Hematopoietic multipotent progenitor cell (in vitro differentiated cells): ENCODE measurements around the gene ZAR1. TPM values are rescaled to one million over a fixed set of nuclear protein-coding genes. Genes with fewer than 3 reads are reported as not detected.

ENCODE experiments used
- DNase-seq, 3 donors: peaks; one replicate each; pipeline ENCODE4 v3.0.0-alpha.2; 2011 to 2015; ENCODE audit warnings: low read depth in 2 of 3, low spot score in 2 of 3
- total RNA-seq: library from RNA; depleted of rRNA; stranded (reverse); fragments of >200 nt; gene quantifications from one replicate; pipeline ENCODE4 v1.2.3, GENCODE V29; 2012

The ZAR1 gene
- total RNA-seq, 1 donor, result under 0.01 TPM

- DNase-seq, result no peak
Observed at GRCh38 chr4:48489683-48490011, 405 bp upstream of the ZAR1 start.

- DNase-seq, result peak in 2 of 3 donors; percentile 21 to 35
Observed at GRCh38 chr4:48490680-48491513, 845 bp downstream of the ZAR1 start.

GRCh38 chr4:48491514-48492176 lies 1.6 kb downstream of the ZAR1 start:
- DNase-seq, result no peak

- DNase-seq, result no peak
Observed at GRCh38 chr4:48493452-48494100, 3.5 kb downstream of the ZAR1 start.

GRCh38 chr4:48495941-48496340 lies 5.9 kb downstream of the ZAR1 start:
- no peak for DNase-seq

GRCh38 chr4:48498895-48499294 lies 8.8 kb downstream of the ZAR1 start:
- no peak for DNase-seq

GRCh38 chr4:48499551-48500066 lies 9.6 kb downstream of the ZAR1 start:
- DNase-seq, result no peak

GRCh38 chr4:48503233-48504025 lies 13.4 kb downstream of the ZAR1 start:
- no peak for DNase-seq

- no peak for DNase-seq
Observed at GRCh38 chr4:48504026-48504330, 13.9 kb downstream of the ZAR1 start.

- DNase-seq, result no peak
Observed at GRCh38 chr4:48504352-48504751, 14.3 kb downstream of the ZAR1 start.

GRCh38 chr4:48506716-48507115 lies 16.7 kb downstream of the ZAR1 start:
- no peak for DNase-seq

GRCh38 chr4:48509543-48509942 lies 19.5 kb downstream of the ZAR1 start:
- no peak for DNase-seq

GRCh38 chr4:48518143-48518542 lies 28.1 kb downstream of the ZAR1 start:
- no peak for DNase-seq

GRCh38 chr4:48526406-48526805 lies 36.4 kb downstream of the ZAR1 start:
- DNase-seq, result no peak

GRCh38 chr4:48538358-48538757 lies 48.3 kb downstream of the ZAR1 start:
- DNase-seq, result no peak

- no peak for DNase-seq
Observed at GRCh38 chr4:48539597-48539996, 49.5 kb downstream of the ZAR1 start.

GRCh38 chr4:48542888-48543287 lies 52.8 kb downstream of the ZAR1 start:
- DNase-seq, result no peak

GRCh38 chr4:48543796-48544195 lies 53.7 kb downstream of the ZAR1 start:
- no peak for DNase-seq
